Measurements from ENCODE around the gene PTPRK. TPM values are rescaled to one million over a fixed set of nuclear protein-coding genes. Genes with fewer than 3 reads are reported as not detected.

PTPRK gene
- total RNA-seq, 1 experiment from 2014 or later: 34.2 TPM

DNA sequence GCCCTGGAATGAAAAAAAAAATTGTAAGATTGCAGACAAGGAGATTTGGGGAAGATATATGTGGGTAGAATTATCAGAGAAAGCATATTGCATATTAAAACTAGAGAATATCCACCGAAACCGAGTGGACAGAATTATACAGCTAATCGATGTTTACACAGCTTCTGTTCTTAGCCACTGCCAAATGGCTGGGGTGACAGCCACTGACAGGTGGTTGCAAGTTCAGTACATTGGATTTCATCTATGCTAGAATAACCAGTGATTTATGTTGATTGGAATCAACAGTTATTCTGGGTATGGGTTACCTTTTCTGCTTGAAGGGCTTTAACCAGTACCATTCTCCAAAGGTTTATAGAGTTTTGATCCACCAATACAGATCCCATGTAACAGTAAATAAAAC, 571.1 kb downstream of the PTPRK start:
- 0 out of 2 replicates have a peak, but pooled peaks cover 3% of the 10 kb centered on the region for H3K9me2 ChIP-seq (ENCODE audit: insufficient read depth)
- H3K27me3 ChIP-seq (ENCODE audit: insufficient read depth, low read length): no peaks in the 10 kb centered on the region
- H3K9ac ChIP-seq (ENCODE audit: low read length): no peak overlapping the region
- no peak overlapping the region for H2AFZ ChIP-seq (ENCODE audit: low read depth, low read length, poor library complexity, severe bottlenecking)
- H3K4me2 ChIP-seq (ENCODE audit: low read length): no peak overlapping the region
- ChIA-PET POLR2A (no interaction called here), RAD21 (ENCODE audit: low non-redundant PET in 1 of 2, low total read pairs in 2 of 2, uncharacterized antibody in 2 of 2, unreplicated experiment in 2 of 2) (no interaction called here), CTCF (no interaction called here)
- H3K4me1 ChIP-seq (ENCODE audit: control insufficient read depth in 1 of 2, insufficient read depth in 2 of 2, low read length in 2 of 2): no peaks in the 10 kb centered on the region
- DNase-seq (ENCODE audit: low read depth, low spot score) (no peak), ATAC-seq (no peak)
- H3K36me3 ChIP-seq (ENCODE audit: control insufficient read depth in 1 of 2, insufficient read depth in 2 of 2, low read length in 2 of 2): no peaks in the 10 kb centered on the region
- no peak overlapping the region for H3K4me3 ChIP-seq (replicated peaks in 1 of 2; ENCODE audit: low read depth in 1 of 2, low read length in 2 of 2)
- no peaks in the 10 kb centered on the region for H4K20me1 ChIP-seq (ENCODE audit: insufficient read depth)
- no peaks in the 10 kb centered on the region for H3K79me2 ChIP-seq (ENCODE audit: insufficient read depth, low read length)
- no peak overlapping the region for H3K27ac ChIP-seq (ENCODE audit: low read depth, low read length)
- TF ChIP-seq JUND (IDR thresholded peaks at IDR 0.05) (no peak), POLR2AphosphoS5 (IDR thresholded peaks at IDR 0.05; ENCODE audit: low read depth, low read length) (no peak)
- no TSS peak for BruUV-seq (replicated peaks)
- intact Hi-C loops (cut with micrococcal nuclease): no loop called here
- no peaks in the 10 kb centered on the region for H3K9me3 ChIP-seq (ENCODE audit: control insufficient read depth in 1 of 2, insufficient read depth in 1 of 2, low read depth in 1 of 2, low read length in 2 of 2)

DNA sequence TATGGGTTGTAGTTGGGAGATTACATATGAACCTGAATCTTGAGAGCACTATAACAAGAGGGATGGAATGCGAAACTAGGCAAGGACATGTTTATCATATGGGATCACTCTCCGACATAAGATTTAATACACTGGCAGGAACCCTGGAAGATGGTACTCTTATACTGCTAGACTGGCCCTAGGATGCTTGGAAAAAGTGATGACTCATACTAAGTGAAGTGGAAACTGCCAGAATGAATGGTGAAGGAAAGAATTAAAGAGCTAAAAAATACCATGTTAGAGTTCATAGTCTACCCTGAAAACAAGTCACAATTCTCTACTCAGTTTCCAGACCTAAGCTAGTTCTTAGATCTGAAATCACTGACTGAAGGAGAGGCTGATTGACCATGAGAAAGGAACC, 574.0 kb downstream of the PTPRK start:
- Histone ChIP-seq H3K9me3 (ENCODE audit: control insufficient read depth in 1 of 2, insufficient read depth in 1 of 2, low read depth in 1 of 2, low read length in 2 of 2) (no peaks in the 10 kb centered on the region), H3K27me3 (ENCODE audit: insufficient read depth, low read length) (no peaks in the 10 kb centered on the region), H3K27ac (ENCODE audit: low read depth, low read length) (no peak overlapping the region), H3K9me2 (ENCODE audit: insufficient read depth) (0 out of 2 replicates have a peak, but pooled peaks cover 3% of the 10 kb centered on the region), H2AFZ (ENCODE audit: low read depth, low read length, poor library complexity, severe bottlenecking) (no peak overlapping the region), H3K9ac (ENCODE audit: low read length) (no peak overlapping the region), H3K79me2 (ENCODE audit: insufficient read depth, low read length) (no peaks in the 10 kb centered on the region), H3K4me2 (ENCODE audit: low read length) (no peak overlapping the region), H4K20me1 (ENCODE audit: insufficient read depth) (no peaks in the 10 kb centered on the region), H3K4me3 (replicated peaks in 1 of 2; ENCODE audit: low read depth in 1 of 2, low read length in 2 of 2) (no peak overlapping the region), H3K4me1 (ENCODE audit: control insufficient read depth in 1 of 2, insufficient read depth in 2 of 2, low read length in 2 of 2) (no peaks in the 10 kb centered on the region), H3K36me3 (ENCODE audit: control insufficient read depth in 1 of 2, insufficient read depth in 2 of 2, low read length in 2 of 2) (no peaks in the 10 kb centered on the region)
- intact Hi-C loops (cut with micrococcal nuclease): no loop called here
- TF ChIP-seq EZH2phosphoT487 (IDR thresholded peaks at IDR 0.05; ENCODE audit: borderline replicate concordance): no peak
- no peak for TF ChIP-seq EZH2 (IDR thresholded peaks at IDR 0.05)
- TF ChIP-seq, protein P1, sequence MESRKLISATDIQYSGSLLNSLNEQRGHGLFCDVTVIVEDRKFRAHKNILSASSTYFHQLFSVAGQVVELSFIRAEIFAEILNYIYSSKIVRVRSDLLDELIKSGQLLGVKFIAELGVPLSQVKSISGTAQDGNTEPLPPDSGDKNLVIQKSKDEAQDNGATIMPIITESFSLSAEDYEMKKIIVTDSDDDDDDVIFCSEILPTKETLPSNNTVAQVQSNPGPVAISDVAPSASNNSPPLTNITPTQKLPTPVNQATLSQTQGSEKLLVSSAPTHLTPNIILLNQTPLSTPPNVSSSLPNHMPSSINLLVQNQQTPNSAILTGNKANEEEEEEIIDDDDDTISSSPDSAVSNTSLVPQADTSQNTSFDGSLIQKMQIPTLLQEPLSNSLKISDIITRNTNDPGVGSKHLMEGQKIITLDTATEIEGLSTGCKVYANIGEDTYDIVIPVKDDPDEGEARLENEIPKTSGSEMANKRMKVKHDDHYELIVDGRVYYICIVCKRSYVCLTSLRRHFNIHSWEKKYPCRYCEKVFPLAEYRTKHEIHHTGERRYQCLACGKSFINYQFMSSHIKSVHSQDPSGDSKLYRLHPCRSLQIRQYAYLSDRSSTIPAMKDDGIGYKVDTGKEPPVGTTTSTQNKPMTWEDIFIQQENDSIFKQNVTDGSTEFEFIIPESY (IDR thresholded peaks at IDR 0.05; ENCODE audit: extremely low read depth, insufficient replicate concordance, low read length): no peak
- TF ChIP-seq ZNF274 (IDR thresholded peaks at IDR 0.05; ENCODE audit: low read depth, low read length): no peak
- CTCF ChIA-PET: no interaction called here
- DNase-seq (ENCODE audit: low read depth, low spot score): no peak
- POLR2A ChIA-PET: no interaction called here
- RAD21 ChIA-PET (ENCODE audit: low non-redundant PET in 1 of 2, low total read pairs in 2 of 2, uncharacterized antibody in 2 of 2, unreplicated experiment in 2 of 2): no interaction called here
- no TSS peak for BruUV-seq (replicated peaks)
- ATAC-seq: no peak
